ENCODE results near the gene SH3BP1. TPM values are rescaled to one million over a fixed set of nuclear protein-coding genes. Genes with fewer than 3 reads are reported as not detected.

The SH3BP1 gene
- total RNA-seq, 1 donor from 2014 or later = 10.3 TPM

- no peak overlapping the region for H3K27ac Mint-ChIP-seq
- H3K4me1 Mint-ChIP-seq = peaks cover 18% of the 10 kb centered on the region
- no peak overlapping the region for H3K4me2 ChIP-seq
- H3K4me1 ChIP-seq = no peaks in the 10 kb centered on the region
- H3K4me3 Mint-ChIP-seq = peak overlapping the region; percentile 71
- H3K36me3 ChIP-seq = no peaks in the 10 kb centered on the region
- no peak overlapping the region for H3K9ac ChIP-seq
- TF ChIP-seq EZH2 (IDR thresholded peaks at IDR 0.05) = no peak
- TF ChIP-seq, protein P1, sequence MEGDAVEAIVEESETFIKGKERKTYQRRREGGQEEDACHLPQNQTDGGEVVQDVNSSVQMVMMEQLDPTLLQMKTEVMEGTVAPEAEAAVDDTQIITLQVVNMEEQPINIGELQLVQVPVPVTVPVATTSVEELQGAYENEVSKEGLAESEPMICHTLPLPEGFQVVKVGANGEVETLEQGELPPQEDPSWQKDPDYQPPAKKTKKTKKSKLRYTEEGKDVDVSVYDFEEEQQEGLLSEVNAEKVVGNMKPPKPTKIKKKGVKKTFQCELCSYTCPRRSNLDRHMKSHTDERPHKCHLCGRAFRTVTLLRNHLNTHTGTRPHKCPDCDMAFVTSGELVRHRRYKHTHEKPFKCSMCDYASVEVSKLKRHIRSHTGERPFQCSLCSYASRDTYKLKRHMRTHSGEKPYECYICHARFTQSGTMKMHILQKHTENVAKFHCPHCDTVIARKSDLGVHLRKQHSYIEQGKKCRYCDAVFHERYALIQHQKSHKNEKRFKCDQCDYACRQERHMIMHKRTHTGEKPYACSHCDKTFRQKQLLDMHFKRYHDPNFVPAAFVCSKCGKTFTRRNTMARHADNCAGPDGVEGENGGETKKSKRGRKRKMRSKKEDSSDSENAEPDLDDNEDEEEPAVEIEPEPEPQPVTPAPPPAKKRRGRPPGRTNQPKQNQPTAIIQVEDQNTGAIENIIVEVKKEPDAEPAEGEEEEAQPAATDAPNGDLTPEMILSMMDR (IDR thresholded peaks at IDR 0.05) = no peak
- no peak for TF ChIP-seq EZH2phosphoT487 (IDR thresholded peaks at IDR 0.05)
- peaks cover 31% of the 10 kb centered on the region for H3F3A ChIP-seq (ENCODE audit: low read depth)
- H3K27me3 Mint-ChIP-seq (ENCODE audit: insufficient read depth, low read depth) = no peaks in the 10 kb centered on the region
- H3K9me3 Mint-ChIP-seq = no peaks in the 10 kb centered on the region
- no peak overlapping the region for H3K27ac ChIP-seq
- H3K4me3 ChIP-seq = no peak overlapping the region
- no peaks in the 10 kb centered on the region for H3K9me3 ChIP-seq (ENCODE audit: low read depth)
- no peaks in the 10 kb centered on the region for H3K79me2 ChIP-seq (ENCODE audit: low read depth)
- no peaks in the 10 kb centered on the region for H3K36me3 Mint-ChIP-seq
- DNase-seq (ENCODE audit: low spot score) = no peak
- H4K20me1 ChIP-seq (ENCODE audit: low read depth) = no peaks in the 10 kb centered on the region
- peaks cover 8% of the 10 kb centered on the region for H3K27me3 ChIP-seq
- H2AFZ ChIP-seq (replicated peaks) = no peak overlapping the region
Measured at GRCh38 chr22:37678372-37678771, 38.9 kb downstream of the SH3BP1 start.

DNA sequence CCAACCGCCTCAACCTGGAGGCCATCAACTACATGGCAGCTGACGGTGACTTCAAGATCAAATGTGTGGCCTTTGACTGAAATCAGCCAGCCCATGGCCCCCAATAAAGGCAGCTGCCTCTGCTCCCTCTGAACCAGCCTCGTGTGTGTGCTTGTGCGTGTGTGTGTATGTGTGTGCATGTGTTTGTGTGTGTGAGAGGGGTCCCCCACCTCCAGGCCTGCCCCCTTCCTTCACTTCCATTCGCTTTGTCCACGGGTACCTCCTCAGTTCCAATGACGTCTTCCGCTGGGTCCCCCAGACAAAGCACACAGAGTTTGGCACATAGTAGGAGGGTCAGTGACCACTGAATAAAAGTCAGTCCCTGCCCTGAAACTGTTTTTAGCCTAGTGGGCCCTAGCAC lies 40.2 kb downstream of the SH3BP1 start:
- Histone ChIP-seq H3K27me3 (peaks cover 8% of the 10 kb centered on the region), H3K4me3 (no peak overlapping the region), H3K4me1 (no peaks in the 10 kb centered on the region), H3K27ac (no peak overlapping the region), H3K9me3 (ENCODE audit: low read depth) (no peaks in the 10 kb centered on the region), H4K20me1 (ENCODE audit: low read depth) (no peaks in the 10 kb centered on the region), H3K9ac (no peak overlapping the region), H3K79me2 (ENCODE audit: low read depth) (no peaks in the 10 kb centered on the region), H2AFZ (replicated peaks) (no peak overlapping the region), H3K36me3 (no peaks in the 10 kb centered on the region), H3F3A (ENCODE audit: low read depth) (peaks cover 31% of the 10 kb centered on the region), H3K4me2 (no peak overlapping the region)
- H3K4me1 Mint-ChIP-seq = peaks cover 15% of the 10 kb centered on the region
- no peaks in the 10 kb centered on the region for H3K36me3 Mint-ChIP-seq
- no peak overlapping the region for H3K27ac Mint-ChIP-seq
- H3K4me3 Mint-ChIP-seq = peak overlapping the region; percentile 15
- no peaks in the 10 kb centered on the region for H3K27me3 Mint-ChIP-seq (ENCODE audit: insufficient read depth, low read depth)
- DNase-seq (ENCODE audit: low spot score) = no peak
- no peaks in the 10 kb centered on the region for H3K9me3 Mint-ChIP-seq
- TF ChIP-seq, protein P1 (IDR thresholded peaks at IDR 0.05) = no peak
- no peak for TF ChIP-seq EZH2phosphoT487 (IDR thresholded peaks at IDR 0.05)
- no peak for TF ChIP-seq EZH2 (IDR thresholded peaks at IDR 0.05)

- TF ChIP-seq, protein P1 (IDR thresholded peaks at IDR 0.05) = no peak
- TF ChIP-seq EZH2phosphoT487 (IDR thresholded peaks at IDR 0.05) (no peak), EZH2 (IDR thresholded peaks at IDR 0.05) (no peak)
- no peak overlapping the region for H3K27ac Mint-ChIP-seq
- H3K4me2 ChIP-seq = no peak overlapping the region
- no peaks in the 10 kb centered on the region for H4K20me1 ChIP-seq (ENCODE audit: low read depth)
- H2AFZ ChIP-seq (replicated peaks) = no peak overlapping the region
- DNase-seq (ENCODE audit: low spot score) = no peak
- no peaks in the 10 kb centered on the region for H3K79me2 ChIP-seq (ENCODE audit: low read depth)
- H3K27ac ChIP-seq = no peak overlapping the region
- no peaks in the 10 kb centered on the region for H3K36me3 ChIP-seq
- H3K9me3 Mint-ChIP-seq = no peaks in the 10 kb centered on the region
- H3K27me3 ChIP-seq = peaks cover 8% of the 10 kb centered on the region
- no peaks in the 10 kb centered on the region for H3K36me3 Mint-ChIP-seq
- H3K4me1 Mint-ChIP-seq = peaks cover 17% of the 10 kb centered on the region
- no peak overlapping the region for H3K4me3 ChIP-seq
- no peak overlapping the region for H3K4me3 Mint-ChIP-seq
- H3K27me3 Mint-ChIP-seq (ENCODE audit: insufficient read depth, low read depth) = no peaks in the 10 kb centered on the region
- H3K9me3 ChIP-seq (ENCODE audit: low read depth) = no peaks in the 10 kb centered on the region
- H3F3A ChIP-seq (ENCODE audit: low read depth) = peaks cover 27% of the 10 kb centered on the region
- no peak overlapping the region for H3K9ac ChIP-seq
- no peaks in the 10 kb centered on the region for H3K4me1 ChIP-seq
Measured at GRCh38 chr22:37680191-37680851, 40.9 kb downstream of the SH3BP1 start.
